GM19397 (cell line): Measurements from ENCODE around the gene ASCL3.
"Not testable (repeated sequence)": the region's sequence is repeated elsewhere in the genome, so short reads cannot be mapped to it uniquely, and the experiment has no call there.

ENCODE experiments used
- ATAC-seq: cut with Tn5 transposase; IDR thresholded peaks from one replicate; pipeline ENCODE4 v1.9.1; 2021; ENCODE audit warnings: mild to moderate bottlenecking, moderate library complexity; ENCODE audit not compliant: unreplicated experiment

Gene ASCL3

GRCh38 chr11:8911029-8911823 lies 31.6 kb downstream of the ASCL3 start, which contains the start of gene AKIP1:
TSS of gene AKIP1 (plus strand) at chr11:8911189. CDS start at chr11:8911450, 261 bp downstream.
- peak; percentile 81 for ATAC-seq

- ATAC-seq, result peak; percentile 0
These were observed 32.2 kb downstream of the ASCL3 start for GRCh38 chr11:8910649-8911026.

- no peak for ATAC-seq
These were observed 34.7 kb downstream of the ASCL3 start for GRCh38 chr11:8908099-8908498.

GRCh38 chr11:8907116-8907515 lies 35.7 kb downstream of the ASCL3 start:
- ATAC-seq, result no peak

- no peak for ATAC-seq
These were observed 37.2 kb downstream of the ASCL3 start for GRCh38 chr11:8905528-8906165.

GRCh38 chr11:8899119-8899753 lies 43.6 kb downstream of the ASCL3 start:
- ATAC-seq, result no peak

- not testable (repeated sequence) for ATAC-seq
These were observed 51.6 kb downstream of the ASCL3 start for GRCh38 chr11:8891185-8891584.
